ENCODE measurements around the gene RHNO1. TPM values are rescaled to one million over a fixed set of nuclear protein-coding genes. Genes with fewer than 3 reads are reported as not detected.

The RHNO1 gene
- total and polyA plus RNA-seq, 2 donors (not counting 3 experiments of a cell fraction or from before 2014, with no cell fraction given), result 33.8 to 35.2 TPM

DNA sequence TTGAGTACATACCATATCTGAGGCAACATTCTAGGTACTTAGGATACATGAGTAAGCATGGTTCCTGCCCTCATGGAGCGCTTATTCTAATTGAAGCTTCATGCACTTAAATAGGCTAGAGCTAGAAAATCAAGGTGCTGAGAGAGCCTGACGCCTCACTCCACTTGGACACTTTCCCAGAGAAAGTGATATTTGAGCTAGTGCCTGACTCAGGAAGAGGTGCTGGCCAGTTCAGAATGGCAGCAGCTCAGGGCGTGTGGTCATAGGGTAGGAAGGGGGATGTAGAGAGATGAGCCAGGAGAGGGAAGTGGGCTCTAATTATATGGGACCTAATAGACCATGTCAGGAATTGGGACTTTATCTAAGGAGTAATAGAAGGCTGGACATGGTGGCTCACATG, 47.0 kb downstream of the RHNO1 start:
- no peaks in the 10 kb centered on the region for H3K9me3 ChIP-seq (replicated peaks; ENCODE audit: control insufficient read depth, insufficient read depth, low read length)
- intact Hi-C loops (cut with micrococcal nuclease) (no loop called here), dilution Hi-C loops (cut with MboI; ENCODE audit: extremely low pct_ligation_motif_present, low sequenced_read_pairs) (no loop called here)
- CTCF ChIA-PET, result interaction anchor here (0.7 to 1.5 kb wide), 3 partner anchors 10 to 118 kb away, joined by 3 to 5 read pairs (median 3); no protein-coding TSS in a partner anchor
- no TSS peak for BruUV-seq (replicated peaks)
- H2AFZ ChIP-seq (ENCODE audit: low read depth, low read length), result no peak overlapping the region
- POLR2A ChIA-PET, result no interaction called here
- TF ChIP-seq POLR2AphosphoS5 (IDR thresholded peaks at IDR 0.05; ENCODE audit: insufficient read depth, low read depth, low read length) (no peak), GATA2 (IDR thresholded peaks at IDR 0.05; ENCODE audit: insufficient read depth, insufficient read length, low read depth, low read length) (no peak), MYC (IDR thresholded peaks at IDR 0.05; ENCODE audit: low read depth, low read length) (no peak), FOS (IDR thresholded peaks at IDR 0.05; ENCODE audit: borderline replicate concordance, insufficient read depth, low read length) (no peak), POLR2A (IDR thresholded peaks at IDR 0.05; ENCODE audit: low read depth, low read length) (no peak)
- TF ChIP-seq, protein P1, sequence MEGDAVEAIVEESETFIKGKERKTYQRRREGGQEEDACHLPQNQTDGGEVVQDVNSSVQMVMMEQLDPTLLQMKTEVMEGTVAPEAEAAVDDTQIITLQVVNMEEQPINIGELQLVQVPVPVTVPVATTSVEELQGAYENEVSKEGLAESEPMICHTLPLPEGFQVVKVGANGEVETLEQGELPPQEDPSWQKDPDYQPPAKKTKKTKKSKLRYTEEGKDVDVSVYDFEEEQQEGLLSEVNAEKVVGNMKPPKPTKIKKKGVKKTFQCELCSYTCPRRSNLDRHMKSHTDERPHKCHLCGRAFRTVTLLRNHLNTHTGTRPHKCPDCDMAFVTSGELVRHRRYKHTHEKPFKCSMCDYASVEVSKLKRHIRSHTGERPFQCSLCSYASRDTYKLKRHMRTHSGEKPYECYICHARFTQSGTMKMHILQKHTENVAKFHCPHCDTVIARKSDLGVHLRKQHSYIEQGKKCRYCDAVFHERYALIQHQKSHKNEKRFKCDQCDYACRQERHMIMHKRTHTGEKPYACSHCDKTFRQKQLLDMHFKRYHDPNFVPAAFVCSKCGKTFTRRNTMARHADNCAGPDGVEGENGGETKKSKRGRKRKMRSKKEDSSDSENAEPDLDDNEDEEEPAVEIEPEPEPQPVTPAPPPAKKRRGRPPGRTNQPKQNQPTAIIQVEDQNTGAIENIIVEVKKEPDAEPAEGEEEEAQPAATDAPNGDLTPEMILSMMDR (IDR thresholded peaks at IDR 0.05; ENCODE audit: extremely low read depth in 1 of 2, insufficient read depth in 1 of 2, low read depth in 1 of 2, low read length in 2 of 2), result no peak
- peaks cover 4% of the 10 kb centered on the region for H3K9me1 ChIP-seq (replicated peaks; ENCODE audit: control insufficient read depth, extremely low read depth, insufficient read depth, low read length)
- H3K4me3 ChIP-seq (replicated peaks in 1 of 3; ENCODE audit: insufficient read depth in 1 of 3, low read depth in 1 of 3, low read length in 3 of 3), result no peak overlapping the region
- no peaks in the 10 kb centered on the region for H4K20me1 ChIP-seq (replicated peaks; ENCODE audit: control insufficient read depth, extremely low read depth, insufficient read depth, low read length)
- no peaks in the 10 kb centered on the region for H3K27me3 ChIP-seq (ENCODE audit: control insufficient read depth in 2 of 2, insufficient read depth in 2 of 2, low read length in 2 of 2)
- FAIRE-seq (no peak), DNase-seq (ENCODE audit: low read depth, low spot score) (no peak)
- no peak overlapping the region for H3K9ac ChIP-seq (replicated peaks; ENCODE audit: extremely low read depth, insufficient read depth, low read length)
- H3K4me2 ChIP-seq (ENCODE audit: insufficient read depth, low read length), result no peak overlapping the region
- H3K79me2 ChIP-seq (ENCODE audit: control insufficient read depth, insufficient read depth, low read length), result peaks cover 5% of the 10 kb centered on the region
- peaks cover 4 to 23% of the 10 kb centered on the region in 2 experiments for H3K36me3 ChIP-seq (ENCODE audit: control insufficient read depth in 2 of 2, extremely low read depth in 1 of 2, insufficient read depth in 2 of 2, low read length in 2 of 2)
- no peak overlapping the region for H3K27ac ChIP-seq (ENCODE audit: insufficient read depth, low read depth, low read length)
- H3K4me1 ChIP-seq (ENCODE audit: control insufficient read depth, extremely low read depth, insufficient read depth, low read length), result peaks cover 9% of the 10 kb centered on the region

Measured in endothelial cell of umbilical vein (primary cell).